H9 (cell line): ENCODE data around the gene AKIRIN2. TPM values are rescaled to one million over a fixed set of nuclear protein-coding genes. Genes with fewer than 3 reads are reported as not detected.
"Not testable (repeated sequence)": the region's sequence is repeated elsewhere in the genome, so short reads cannot be mapped to it uniquely, and the experiment has no call there.

Experiments used
- DNase-seq: peaks from one replicate; pipeline ENCODE4 v3.0.0-alpha.2; 2017
- H2AFZ ChIP-seq: one replicate; pipeline ENCODE4 v1.6.1; 2013; ENCODE audit warnings: mild to moderate bottlenecking, low read length, control low read depth, moderate library complexity
- H2AK5ac ChIP-seq: 2 replicates; pipeline ENCODE4 v1.6.1; 2013; ENCODE audit warnings: low read length, control low read depth, mixed read lengths; ENCODE audit not compliant: insufficient read length
- H2BK120ac ChIP-seq: one replicate; pipeline ENCODE4 v1.6.1; 2013; ENCODE audit warnings: low read depth, mild to moderate bottlenecking, low read length, control low read depth, inconsistent platforms; ENCODE audit not compliant: poor library complexity, severe bottlenecking
- H2BK12ac ChIP-seq: 2 replicates; pipeline ENCODE4 v1.6.1; 2013; ENCODE audit warnings: low read length, control low read depth, mixed read lengths, low read depth; ENCODE audit not compliant: insufficient read length
- H2BK15ac ChIP-seq: 2 replicates; pipeline ENCODE4 v1.6.1; 2013; ENCODE audit warnings: low read depth, low read length, control low read depth
- H2BK20ac ChIP-seq: one replicate; pipeline ENCODE4 v1.6.1; 2013; ENCODE audit warnings: low read depth, mild to moderate bottlenecking, low read length, control low read depth, inconsistent platforms; ENCODE audit not compliant: poor library complexity, severe bottlenecking
- H2BK5ac ChIP-seq: 2 replicates; pipeline ENCODE4 v1.6.1; 2013; ENCODE audit warnings: low read length, control low read depth, mixed read lengths; ENCODE audit not compliant: insufficient read length
- H3K14ac ChIP-seq: 2 replicates; pipeline ENCODE4 v1.6.1; 2013; ENCODE audit warnings: low read length, control low read depth; ENCODE audit not compliant: insufficient read depth
- H3K18ac ChIP-seq: 2 replicates; pipeline ENCODE4 v1.6.1; 2013; ENCODE audit warnings: low read depth, mild to moderate bottlenecking, mixed read lengths, low read length, control low read depth; ENCODE audit not compliant: insufficient read length
- H3K23ac ChIP-seq: 2 replicates; pipeline ENCODE4 v1.6.1; 2013; ENCODE audit warnings: low read length, control low read depth, mixed read lengths, low read depth; ENCODE audit not compliant: insufficient read length
- H3K23me2 ChIP-seq: 2 replicates; pipeline ENCODE4 v1.6.1; 2013; ENCODE audit warnings: low read depth, mild to moderate bottlenecking, mixed read lengths, low read length, control low read depth; ENCODE audit not compliant: insufficient read length, poor library complexity, severe bottlenecking
- H3K27ac ChIP-seq: 2 replicates; pipeline ENCODE4 v1.5.1; 2013; ENCODE audit warnings: low read length, control low read depth, mixed read lengths, low read depth; ENCODE audit not compliant: insufficient read length
- H3K27me3 ChIP-seq: 2 replicates; pipeline ENCODE4 v1.6.1; 2013; ENCODE audit warnings: low read length, control low read depth, inconsistent platforms; ENCODE audit not compliant: insufficient read depth
- H3K4ac ChIP-seq: 2 replicates; pipeline ENCODE4 v1.6.1; 2013; ENCODE audit warnings: low read depth, mild to moderate bottlenecking, control low read depth, inconsistent platforms, low read length, moderate library complexity
- H3K4me1 ChIP-seq: 2 replicates; pipeline ENCODE4 v1.6.1; 2013; ENCODE audit warnings: low read length, control low read depth, inconsistent platforms; ENCODE audit not compliant: insufficient read depth
- H3K4me2 ChIP-seq: 2 replicates; pipeline ENCODE4 v1.6.1; 2013; ENCODE audit warnings: low read length, control low read depth, mixed read lengths; ENCODE audit not compliant: insufficient read length, insufficient read depth
- H3K56ac ChIP-seq: 2 replicates; pipeline ENCODE4 v1.6.1; 2013; ENCODE audit warnings: low read depth, mild to moderate bottlenecking, mixed read lengths, low read length, control low read depth; ENCODE audit not compliant: insufficient read length
- H3K79me1 ChIP-seq: 2 replicates; pipeline ENCODE4 v1.6.1; 2013; ENCODE audit warnings: low read depth, mild to moderate bottlenecking, moderate library complexity, low read length, control low read depth, inconsistent platforms; ENCODE audit not compliant: insufficient read depth, poor library complexity, severe bottlenecking
- H3K79me2 ChIP-seq: 2 replicates; pipeline ENCODE4 v1.6.1; 2013; ENCODE audit warnings: low read length, control low read depth, inconsistent platforms; ENCODE audit not compliant: insufficient read depth
- H3K9ac ChIP-seq: 2 replicates; pipeline ENCODE4 v1.6.1; 2013; ENCODE audit warnings: low read length, control low read depth, mixed read lengths; ENCODE audit not compliant: insufficient read length; ENCODE audit errors: extremely low read depth
- H3K9me3 ChIP-seq: one replicate; pipeline ENCODE4 v1.6.1; 2013; ENCODE audit warnings: low read depth, low read length, inconsistent platforms; ENCODE audit not compliant: control insufficient read depth
- H3T11ph ChIP-seq: one replicate; pipeline ENCODE4 v1.6.1; 2013; ENCODE audit warnings: mild to moderate bottlenecking, low read length, control low read depth, inconsistent platforms
- H4K20me1 ChIP-seq: one replicate; pipeline ENCODE4 v1.6.1; 2013; ENCODE audit not compliant: control insufficient read depth, insufficient read length, insufficient read depth
- H4K5ac ChIP-seq: 2 replicates; pipeline ENCODE4 v1.6.1; 2013; ENCODE audit warnings: low read depth, mild to moderate bottlenecking, mixed read lengths, low read length, control low read depth; ENCODE audit not compliant: insufficient read length
- H4K8ac ChIP-seq: replicated peaks from 2 replicates; pipeline ENCODE4 v1.6.1; 2013; ENCODE audit warnings: low read length, control low read depth, mixed read lengths, low read depth; ENCODE audit not compliant: insufficient read length
- H4K91ac ChIP-seq: 2 replicates; pipeline ENCODE4 v1.6.1; 2013; ENCODE audit warnings: low read depth, mild to moderate bottlenecking, moderate library complexity, mixed read lengths, low read length, control low read depth; ENCODE audit not compliant: insufficient read length
- H3K27ac Mint-ChIP-seq, 3 experiments: 2 replicates in 2 of 3; 3 replicates in 1 of 3; pipeline ENCODE4 v1.8.0; 2020 to 2021; ENCODE audit warnings: mixed read lengths in 3 of 3, mild to moderate bottlenecking in 1 of 3, moderate library complexity in 1 of 3
- H3K27me3 Mint-ChIP-seq: 2 replicates; pipeline ENCODE4 v1.8.0; 2021; ENCODE audit warnings: low read depth, mild to moderate bottlenecking, moderate library complexity, mixed read lengths
- H3K36me3 Mint-ChIP-seq, 3 experiments: 2 replicates in 2 of 3; 3 replicates in 1 of 3; pipeline ENCODE4 v1.8.0; 2020 to 2021; ENCODE audit warnings: low read depth in 3 of 3, mixed read lengths in 3 of 3; ENCODE audit not compliant: insufficient read depth in 1 of 3
- H3K4me1 Mint-ChIP-seq, 2 experiments: 2 replicates each; pipeline ENCODE4 v1.8.0; 2020; ENCODE audit warnings: mixed read lengths in 2 of 2
- H3K4me3 Mint-ChIP-seq, 2 experiments: 2 replicates in 1 of 2; 3 replicates in 1 of 2; pipeline ENCODE4 v1.8.0; 2020 to 2021; ENCODE audit warnings: mild to moderate bottlenecking in 2 of 2, mixed read lengths in 2 of 2, moderate library complexity in 1 of 2
- H3K9me3 Mint-ChIP-seq, 2 experiments: 2 replicates in 1 of 2; 3 replicates in 1 of 2; pipeline ENCODE4 v1.8.0; 2020; ENCODE audit warnings: mild to moderate bottlenecking in 2 of 2, mixed read lengths in 2 of 2, moderate library complexity in 1 of 2
- WGBS: extraction: QIAGEN DNeasy Blood & Tissue Kit; methylation state at CpG from one replicate; pipeline ENCODE4 v1.1.7; 2013; ENCODE audit warnings: missing lambda C conversion rate, low lambda C conversion rate, mixed read lengths; ENCODE audit not compliant: insufficient read length; ENCODE audit errors: extremely low coverage; 5-methylcytosine and 5-hydroxymethylcytosine counted together
- total RNA-seq: library from RNA; stranded (reverse); gene quantifications from 2 replicates; pipeline ENCODE4 v1.2.1, GENCODE V29; 2021
- TF ChIP-seq, protein P1 (sequence below): fragments of 200-600 bp; sonication (generic); conservative IDR thresholded peaks from 3 replicates; pipeline ENCODE4 v1.8.0; 2021; ENCODE audit warnings: antibody characterized with exemption, mild to moderate bottlenecking

Gene AKIRIN2
- total RNA-seq, 1 experiment from 2014 or later: 75.7 TPM

DNA sequence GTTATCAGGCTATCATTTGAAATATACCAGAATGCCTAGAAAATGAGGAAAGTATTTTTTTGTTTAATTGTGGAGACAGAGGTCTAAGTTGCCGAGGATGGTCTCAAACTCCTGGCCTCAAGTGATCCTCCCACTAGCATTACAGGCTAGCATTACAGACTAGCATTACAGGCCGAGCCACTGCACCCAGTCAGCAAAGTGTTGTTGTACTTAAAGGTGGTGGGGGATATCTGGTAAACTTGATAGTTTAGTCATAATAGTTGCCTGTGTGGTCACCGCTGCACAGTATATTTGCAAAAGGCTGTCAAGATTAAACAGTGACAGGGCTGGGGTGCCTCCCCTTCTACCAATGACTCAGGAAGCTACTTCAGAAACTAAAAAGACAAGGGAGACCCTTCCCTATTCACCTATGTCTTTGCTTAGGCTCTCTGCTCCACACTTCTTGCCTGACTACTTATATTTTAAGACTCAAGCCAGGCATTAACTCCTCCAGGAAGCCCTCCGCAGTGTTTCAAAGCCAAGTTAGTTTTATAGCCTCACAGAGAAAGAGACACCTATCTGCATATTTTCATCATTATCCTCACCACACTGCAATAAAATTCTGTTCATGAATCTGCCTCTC, 3.1 kb upstream of the AKIRIN2 start:
- no peaks in the 10 kb centered on the region; a peak in 3 of 5 replicates for H3K9me3 Mint-ChIP-seq

DNA sequence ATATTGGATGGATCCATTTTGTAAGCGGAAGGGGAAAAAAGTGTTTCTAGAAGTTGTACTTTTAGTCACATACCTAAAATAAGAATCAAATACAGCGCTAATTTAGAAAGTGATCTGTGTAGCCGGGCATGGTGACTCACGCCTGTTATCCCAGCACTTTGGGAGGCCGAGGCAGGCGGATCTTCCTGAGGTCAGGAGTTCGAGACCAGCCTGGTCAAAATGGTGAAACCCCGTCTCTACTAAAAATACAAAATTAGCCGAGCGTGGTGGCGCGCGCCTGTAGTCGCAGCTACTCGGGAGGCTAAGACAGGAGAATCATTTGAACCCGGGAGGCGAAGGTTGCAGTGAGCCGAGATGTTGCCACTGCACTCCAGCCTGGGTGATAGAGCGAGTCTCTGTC, 1.0 kb upstream of the AKIRIN2 start:
- Mint-ChIP-seq H3K4me3 (peak overlapping the region; percentile 87 to 99), H3K27ac (peak overlapping the region; percentile 92 to 100 (median 99)), H3K36me3 (peaks cover 13 to 17% (median 16%) of the 10 kb centered on the region in 3 experiments; a peak in 6 of 7 replicates), H3K4me1 (peaks cover 12 to 22% of the 10 kb centered on the region in 2 experiments)
- H2AFZ ChIP-seq, H4K20me1 ChIP-seq, H4K5ac ChIP-seq, H2BK12ac ChIP-seq, H3K23me2 ChIP-seq, H3K27me3 Mint-ChIP-seq, H3K79me1 ChIP-seq, H3K4ac ChIP-seq, H2BK20ac ChIP-seq, H3T11ph ChIP-seq, H3K27me3 ChIP-seq, H3K4me1 ChIP-seq, H4K8ac ChIP-seq, H3K18ac ChIP-seq, DNase-seq, H2BK120ac ChIP-seq, H3K56ac ChIP-seq, H2BK15ac ChIP-seq, H2BK5ac ChIP-seq, H3K9me3 Mint-ChIP-seq, H3K14ac ChIP-seq, H4K91ac ChIP-seq, H3K23ac ChIP-seq, H3K9me3 ChIP-seq, H3K9ac ChIP-seq, H2AK5ac ChIP-seq: not testable (repeated sequence)
- H3K27ac ChIP-seq: peak overlapping the region; percentile 96
- H3K79me2 ChIP-seq: peaks cover 28% of the 10 kb centered on the region
- no CpG with 5 or more reads among the region's 19 CpGs for WGBS
- H3K4me2 ChIP-seq: peak overlapping the region; percentile 54

More for the DNA sequence above, 3.1 kb upstream of the AKIRIN2 start:
- Histone ChIP-seq H3K56ac (no peak overlapping the region), H3K4me1 (no peaks in the 10 kb centered on the region), H2BK15ac (no peak overlapping the region), H3K14ac (no peak overlapping the region), H2AK5ac (no peak overlapping the region), H3K18ac (no peak overlapping the region), H4K20me1 (no peaks in the 10 kb centered on the region), H2BK120ac (no peak overlapping the region), H3K9me3 (no peaks in the 10 kb centered on the region), H3K23ac (no peak overlapping the region), H3K79me1 (no peaks in the 10 kb centered on the region), H2BK12ac (no peak overlapping the region), H4K91ac (no peak overlapping the region), H4K8ac (no peak overlapping the region), H3K27me3 (no peaks in the 10 kb centered on the region), H2BK20ac (no peak overlapping the region), H3K27ac (no peak overlapping the region), H2BK5ac (no peak overlapping the region), H3K23me2 (no peaks in the 10 kb centered on the region), H3K9ac (no peak overlapping the region), H2AFZ (no peak overlapping the region), H4K5ac (no peak overlapping the region), H3K4me2 (no peak overlapping the region), H3T11ph (no peak overlapping the region), H3K79me2 (peaks cover 18% of the 10 kb centered on the region), H3K4ac (no peak overlapping the region)
- Mint-ChIP-seq H3K4me3 (no peak overlapping the region), H3K27ac (peak overlapping the region in 2 of 3 experiments; percentile 35 to 79; a peak in 3 of 7 replicates), H3K27me3 (no peaks in the 10 kb centered on the region), H3K36me3 (peaks cover 5 to 10% (median 10%) of the 10 kb centered on the region in 3 experiments; a peak in 6 of 7 replicates), H3K4me1 (peaks cover 0 to 11% of the 10 kb centered on the region in 2 experiments; a peak in 3 of 4 replicates)
- no CpG with 5 or more reads among the region's 4 CpGs for WGBS
- no peak for DNase-seq
- TF ChIP-seq, protein P1, sequence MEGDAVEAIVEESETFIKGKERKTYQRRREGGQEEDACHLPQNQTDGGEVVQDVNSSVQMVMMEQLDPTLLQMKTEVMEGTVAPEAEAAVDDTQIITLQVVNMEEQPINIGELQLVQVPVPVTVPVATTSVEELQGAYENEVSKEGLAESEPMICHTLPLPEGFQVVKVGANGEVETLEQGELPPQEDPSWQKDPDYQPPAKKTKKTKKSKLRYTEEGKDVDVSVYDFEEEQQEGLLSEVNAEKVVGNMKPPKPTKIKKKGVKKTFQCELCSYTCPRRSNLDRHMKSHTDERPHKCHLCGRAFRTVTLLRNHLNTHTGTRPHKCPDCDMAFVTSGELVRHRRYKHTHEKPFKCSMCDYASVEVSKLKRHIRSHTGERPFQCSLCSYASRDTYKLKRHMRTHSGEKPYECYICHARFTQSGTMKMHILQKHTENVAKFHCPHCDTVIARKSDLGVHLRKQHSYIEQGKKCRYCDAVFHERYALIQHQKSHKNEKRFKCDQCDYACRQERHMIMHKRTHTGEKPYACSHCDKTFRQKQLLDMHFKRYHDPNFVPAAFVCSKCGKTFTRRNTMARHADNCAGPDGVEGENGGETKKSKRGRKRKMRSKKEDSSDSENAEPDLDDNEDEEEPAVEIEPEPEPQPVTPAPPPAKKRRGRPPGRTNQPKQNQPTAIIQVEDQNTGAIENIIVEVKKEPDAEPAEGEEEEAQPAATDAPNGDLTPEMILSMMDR: no peak
